NB4 (cell line): ENCODE results near the gene PLA2G12B.

ENCODE experiments used
- POLR2A ChIP-seq: IDR thresholded peaks from 2 replicates; pipeline ENCODE4 v1.6.1; 2011; ENCODE audit warnings: mild to moderate bottlenecking; ENCODE audit not compliant: insufficient read length; ENCODE audit errors: extremely low read depth
- TF ChIP-seq, protein P1 (sequence below): IDR thresholded peaks from 2 replicates; pipeline ENCODE4 v1.6.1; 2011; ENCODE audit warnings: low read depth, low read length

GRCh38 chr10:72889391-72889831 is 65.2 kb downstream of the PLA2G12B start:
- TF ChIP-seq, protein P1, sequence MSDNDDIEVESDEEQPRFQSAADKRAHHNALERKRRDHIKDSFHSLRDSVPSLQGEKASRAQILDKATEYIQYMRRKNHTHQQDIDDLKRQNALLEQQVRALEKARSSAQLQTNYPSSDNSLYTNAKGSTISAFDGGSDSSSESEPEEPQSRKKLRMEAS = no peak
- TF ChIP-seq POLR2A = no peak
